ENCODE measurements around the gene HAUS8.
"Not testable (repeated sequence)": the region's sequence is repeated elsewhere in the genome, so short reads cannot be mapped to it uniquely, and the experiment has no call there.

The HAUS8 gene, protein sequence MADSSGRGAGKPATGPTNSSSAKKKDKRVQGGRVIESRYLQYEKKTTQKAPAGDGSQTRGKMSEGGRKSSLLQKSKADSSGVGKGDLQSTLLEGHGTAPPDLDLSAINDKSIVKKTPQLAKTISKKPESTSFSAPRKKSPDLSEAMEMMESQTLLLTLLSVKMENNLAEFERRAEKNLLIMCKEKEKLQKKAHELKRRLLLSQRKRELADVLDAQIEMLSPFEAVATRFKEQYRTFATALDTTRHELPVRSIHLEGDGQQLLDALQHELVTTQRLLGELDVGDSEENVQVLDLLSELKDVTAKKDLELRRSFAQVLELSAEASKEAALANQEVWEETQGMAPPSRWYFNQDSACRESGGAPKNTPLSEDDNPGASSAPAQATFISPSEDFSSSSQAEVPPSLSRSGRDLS

DNA sequence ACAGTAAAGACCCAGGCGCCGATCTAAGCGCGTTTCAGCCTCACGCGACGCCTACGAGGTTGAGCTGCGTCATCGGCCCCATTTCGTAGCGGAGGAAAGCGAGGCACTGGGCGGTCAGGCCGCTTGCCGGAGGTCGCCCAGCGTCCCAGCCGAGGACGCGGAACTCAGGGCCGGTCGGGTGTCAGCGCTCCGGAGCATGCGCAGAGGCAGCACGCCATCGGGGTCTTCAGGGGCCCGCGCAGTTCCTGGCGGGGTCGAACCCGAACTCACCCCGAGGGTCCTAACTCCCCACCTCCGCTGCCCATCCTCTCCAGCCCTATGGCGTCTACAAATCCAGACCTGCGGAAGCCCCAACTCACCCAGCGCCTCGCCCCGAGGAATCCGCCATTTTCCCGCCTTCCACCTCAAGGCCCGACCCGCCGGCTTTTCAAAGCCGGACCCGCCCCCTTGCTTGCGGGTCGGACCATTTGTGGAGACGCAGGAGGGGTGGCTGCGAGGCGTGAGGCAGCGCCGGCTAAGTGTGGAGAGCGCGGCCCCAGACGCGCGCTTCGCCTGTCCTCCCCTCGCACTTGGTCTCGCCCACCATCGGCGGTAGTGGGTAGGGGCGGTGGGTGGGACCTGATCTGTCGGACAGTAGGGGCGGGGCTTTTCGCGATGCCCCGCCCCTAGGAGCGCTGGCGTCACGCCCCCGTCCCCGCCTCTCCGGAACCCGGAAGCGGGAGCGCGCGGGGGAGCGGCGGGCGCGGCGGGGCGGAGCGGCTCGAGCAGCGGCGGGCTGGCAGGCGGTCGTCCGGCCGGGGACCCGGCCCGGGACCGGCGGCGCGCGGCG, at the start of gene HAUS8, which contains the start of gene MYO9B:
Gene HAUS8 (minus strand): TSS at position 418 of the 829 bp plus-strand sequence. CDS start 30 bp downstream, at position 388.
Gene MYO9B (plus strand): TSS at position 743 of the 829 bp plus-strand sequence. CDS start 25,941 bp downstream, outside the sequence.
- peak; percentile 99 for DNase-seq

- no peak for DNase-seq
Measured at GRCh38 chr19:17124025-17124424, 48.8 kb upstream of the HAUS8 start.

DNA sequence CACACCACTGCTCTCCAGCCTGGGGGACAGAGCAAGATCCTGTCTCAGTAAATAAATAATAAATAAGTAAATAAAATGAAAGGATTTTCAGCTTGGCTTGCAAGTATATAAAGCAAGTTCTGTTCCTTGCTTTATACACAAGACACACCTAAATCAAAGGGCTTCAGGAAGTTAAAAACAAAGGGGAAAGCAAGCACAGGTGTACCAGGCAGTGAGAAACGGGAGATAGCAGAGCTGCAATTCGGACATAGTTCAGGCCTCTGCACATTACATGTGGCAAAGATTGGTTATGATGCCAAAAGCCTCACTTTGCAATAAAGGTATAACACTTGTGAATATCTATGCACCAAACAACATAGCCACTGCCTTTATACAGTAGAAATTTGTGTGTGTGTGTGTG, 47.8 kb upstream of the HAUS8 start:
- DNase-seq, result no peak

DNA sequence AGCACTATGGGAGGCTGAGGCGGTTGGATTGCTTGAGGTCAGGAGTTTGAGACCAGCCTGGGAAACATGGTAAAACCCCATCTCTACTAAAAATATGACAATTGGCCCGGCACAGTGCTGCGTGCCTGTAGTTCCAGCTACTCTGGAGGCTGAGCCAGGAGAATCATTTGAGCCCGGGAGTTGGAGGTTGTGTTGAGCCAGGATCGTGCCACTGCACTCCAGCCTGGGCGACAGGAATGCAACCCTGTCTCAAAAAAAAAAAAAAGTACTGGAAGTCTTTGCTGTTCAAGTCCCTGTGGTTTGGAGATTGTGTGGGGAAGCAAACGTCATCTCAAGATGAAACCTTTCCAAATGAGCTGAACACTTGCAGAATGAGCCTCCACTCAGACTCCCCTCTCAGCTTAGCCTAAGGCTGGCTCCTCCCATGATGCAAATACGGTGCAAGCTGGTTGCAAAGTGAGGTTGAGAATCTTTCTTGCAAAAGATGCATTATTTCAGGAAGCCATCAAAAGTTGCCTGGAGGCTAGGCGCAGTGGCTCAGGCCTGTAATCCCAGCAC, 46.6 kb upstream of the HAUS8 start:
- no peak for DNase-seq

- DNase-seq, result no peak
Measured at GRCh38 chr19:17118957-17119356, 43.7 kb upstream of the HAUS8 start.

- no peak for DNase-seq
Measured at GRCh38 chr19:17116996-17117702, 41.9 kb upstream of the HAUS8 start.

GRCh38 chr19:17114414-17114831, 39.2 kb upstream of the HAUS8 start:
- DNase-seq, result no peak

GRCh38 chr19:17113127-17113785, 38.0 kb upstream of the HAUS8 start:
- no peak for DNase-seq

DNA sequence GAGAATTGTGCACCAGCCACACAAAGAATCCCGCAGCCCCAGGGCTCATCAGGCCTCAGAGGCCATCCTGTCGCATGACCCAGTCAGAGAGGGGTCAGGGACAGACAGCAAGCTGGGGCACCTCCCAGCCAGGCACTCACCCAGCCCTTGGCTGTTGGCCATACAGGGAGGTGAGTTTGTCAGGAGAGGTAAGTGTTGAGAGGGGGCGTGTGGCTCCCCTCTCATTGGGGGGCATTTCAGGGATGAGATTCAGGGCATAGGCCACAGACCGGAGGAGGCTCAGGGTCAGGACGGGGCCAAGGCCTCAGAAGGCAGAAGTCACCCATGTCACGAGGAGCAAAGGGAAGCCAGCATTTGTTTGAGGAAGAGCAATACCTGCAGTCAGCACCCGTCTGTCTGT, 37.4 kb upstream of the HAUS8 start:
- DNase-seq, result no peak

DNA sequence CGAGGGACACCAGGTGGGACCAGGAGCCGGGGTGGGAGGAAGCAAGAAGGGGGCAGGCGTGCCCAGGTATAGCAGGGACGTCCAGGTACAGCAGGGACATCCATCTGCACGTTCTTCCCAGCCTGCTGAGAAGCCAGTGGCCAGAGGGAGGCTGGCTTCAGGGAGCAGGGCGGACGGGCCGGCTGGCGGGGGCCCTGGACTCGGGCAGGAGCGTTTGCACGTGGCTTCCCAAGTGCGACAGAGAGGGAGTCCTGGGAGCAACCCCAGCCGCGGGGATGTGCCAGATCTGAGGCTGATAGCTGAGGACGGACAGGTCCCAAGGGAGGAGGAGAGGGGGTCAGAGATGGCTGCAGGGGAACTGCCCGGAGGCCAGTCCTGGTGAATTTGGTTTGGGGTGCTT, 37.0 kb upstream of the HAUS8 start:
- DNase-seq, result no peak

DNA sequence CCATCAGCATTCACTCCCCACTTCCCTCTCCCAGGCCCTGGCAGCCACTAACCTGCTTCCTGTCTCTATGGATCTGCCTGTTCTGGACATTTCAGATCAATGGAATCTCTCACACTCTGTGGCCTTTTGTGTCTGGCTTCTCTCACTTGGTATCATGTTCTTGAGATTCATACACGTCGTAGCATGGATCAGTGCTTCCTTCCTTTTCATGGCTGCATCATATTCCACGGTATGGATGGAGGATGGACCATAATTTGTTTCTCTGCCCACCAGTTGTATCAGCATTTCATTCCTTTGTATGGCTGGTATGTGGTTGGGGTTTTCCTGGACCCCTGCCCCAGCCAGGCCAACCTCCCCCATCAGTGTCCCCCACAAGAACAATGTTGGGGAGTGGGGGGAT, 36.5 kb upstream of the HAUS8 start:
- DNase-seq, result no peak

DNA sequence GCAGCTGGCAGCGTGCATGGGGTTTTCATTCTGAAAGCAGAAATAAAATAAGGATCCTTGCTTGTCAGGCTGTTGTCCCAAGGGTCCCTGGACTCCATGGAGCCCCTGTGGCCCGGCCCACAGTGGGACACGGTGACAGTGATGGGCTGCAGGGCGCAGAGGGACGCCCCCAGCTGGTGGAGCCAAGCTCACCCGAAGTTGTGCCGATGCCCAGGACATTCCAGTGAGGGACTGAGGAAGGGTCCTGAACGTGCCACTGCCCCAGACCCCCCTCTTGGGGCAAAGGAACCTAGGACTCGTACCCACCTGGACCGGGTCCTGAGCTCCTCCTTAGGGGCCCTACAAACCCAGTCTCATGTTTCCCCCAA, 35.3 kb upstream of the HAUS8 start:
- no peak for DNase-seq

DNA sequence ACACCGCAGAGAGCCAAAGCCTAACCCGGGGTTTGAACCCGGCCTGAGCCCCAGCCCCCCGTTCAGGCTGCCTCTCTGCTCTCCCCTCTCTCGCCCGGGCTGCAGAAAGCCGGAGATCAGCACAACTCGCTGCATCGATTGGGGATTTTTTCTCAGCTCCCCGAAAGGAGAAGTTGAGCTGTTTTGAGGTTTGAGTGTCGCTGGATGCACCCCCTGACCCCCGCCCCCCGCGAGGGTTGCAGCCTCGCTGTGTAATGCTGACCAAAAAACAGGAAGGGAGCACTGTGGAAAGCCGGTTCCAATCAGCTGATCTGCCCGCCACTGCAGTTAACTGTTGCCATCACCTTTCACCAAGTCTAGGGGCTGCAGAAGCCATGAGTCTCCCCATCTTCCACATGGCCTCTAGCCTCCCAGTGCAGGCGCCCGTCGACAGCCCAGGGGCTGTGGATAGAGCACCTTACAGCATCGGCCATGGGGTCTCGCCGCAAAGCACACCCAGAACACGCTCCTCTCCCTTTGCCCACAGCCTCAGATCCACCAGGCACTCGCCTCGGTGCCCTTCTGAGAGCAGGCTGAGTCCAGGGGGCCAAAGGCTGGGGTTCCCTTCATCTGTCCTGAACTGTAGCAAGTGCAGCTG, 34.8 kb upstream of the HAUS8 start:
- no peak for DNase-seq

DNA sequence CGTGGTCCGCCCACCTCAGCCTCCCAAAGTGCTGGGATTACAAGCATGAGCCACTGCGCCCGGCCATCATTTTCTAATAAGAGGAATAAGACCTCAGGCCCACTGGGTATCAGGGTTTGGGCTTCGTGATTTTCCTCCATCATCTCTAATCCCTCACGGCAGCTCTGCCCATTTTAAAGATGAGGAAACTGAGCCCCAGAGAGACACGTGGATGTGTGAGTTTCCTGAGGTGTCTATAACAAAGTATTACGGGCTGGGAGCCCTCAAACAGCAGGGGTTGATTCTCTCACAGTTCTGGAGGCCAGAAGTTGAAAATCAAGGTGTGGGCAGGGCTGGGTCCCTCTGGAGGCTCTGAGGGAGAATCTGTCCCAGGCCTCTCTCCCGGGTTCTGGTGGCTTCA, 34.0 kb upstream of the HAUS8 start:
- DNase-seq, result no peak

DNA sequence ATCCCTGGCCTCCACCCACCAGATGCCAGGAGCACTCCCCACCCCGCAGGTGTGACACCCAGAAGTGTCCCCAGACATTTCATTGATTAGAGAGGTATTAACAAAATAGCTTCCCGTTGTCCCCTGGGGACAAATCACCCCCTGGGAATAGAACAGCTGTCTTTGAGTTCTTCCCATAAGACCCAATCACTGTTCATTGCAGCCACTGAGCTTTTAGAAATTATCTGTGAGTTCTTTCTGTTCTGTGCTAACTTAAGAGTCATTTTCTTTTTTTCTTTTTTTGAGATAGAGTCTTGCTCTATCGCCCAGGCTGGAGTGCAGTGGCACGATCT, 33.2 kb upstream of the HAUS8 start:
- no peak for DNase-seq

DNA sequence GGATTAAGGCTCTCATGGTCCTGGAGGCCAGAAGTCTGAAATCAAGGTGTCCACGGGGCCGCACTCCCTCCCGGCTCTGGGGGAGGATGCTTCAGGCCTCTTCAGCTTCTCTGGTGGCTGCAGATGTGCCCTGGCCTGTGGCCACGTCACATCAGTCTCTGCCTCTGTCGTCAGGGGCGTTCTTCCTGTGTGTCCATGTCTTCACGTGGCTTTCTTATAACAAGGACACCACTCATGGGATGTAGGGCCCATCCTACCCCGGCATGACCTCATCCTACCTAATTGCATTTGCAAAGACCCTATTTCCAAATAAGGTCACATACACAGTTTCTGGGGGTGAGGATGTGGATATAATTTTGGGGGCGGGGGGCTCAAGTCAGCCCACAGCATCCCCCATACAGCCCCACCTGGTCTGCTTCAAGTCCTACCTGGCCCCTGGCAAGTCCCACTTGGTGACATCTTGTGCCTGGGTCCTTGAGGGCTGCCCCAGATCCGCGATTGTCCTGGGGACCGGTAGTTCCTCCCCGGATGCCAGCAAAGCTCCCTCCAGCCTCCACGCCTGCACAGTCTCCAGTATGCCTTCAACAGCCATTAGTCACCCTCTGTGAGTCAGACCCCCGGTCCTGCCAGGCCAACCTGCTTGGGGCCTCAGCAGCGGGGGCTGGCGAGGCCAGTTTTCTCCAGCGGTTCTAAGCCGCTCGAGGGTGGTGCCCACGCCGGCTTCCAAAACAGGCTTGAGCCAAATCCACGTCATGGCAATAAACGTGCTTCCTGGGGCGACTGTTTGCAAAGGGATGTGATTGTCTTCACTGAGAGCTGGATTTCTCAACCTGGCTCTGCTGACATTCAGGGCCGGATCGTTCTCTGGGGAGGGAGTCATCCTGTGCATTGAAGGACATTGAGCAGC, 32.5 kb upstream of the HAUS8 start:
- DNase-seq, result peak; percentile 53

DNA sequence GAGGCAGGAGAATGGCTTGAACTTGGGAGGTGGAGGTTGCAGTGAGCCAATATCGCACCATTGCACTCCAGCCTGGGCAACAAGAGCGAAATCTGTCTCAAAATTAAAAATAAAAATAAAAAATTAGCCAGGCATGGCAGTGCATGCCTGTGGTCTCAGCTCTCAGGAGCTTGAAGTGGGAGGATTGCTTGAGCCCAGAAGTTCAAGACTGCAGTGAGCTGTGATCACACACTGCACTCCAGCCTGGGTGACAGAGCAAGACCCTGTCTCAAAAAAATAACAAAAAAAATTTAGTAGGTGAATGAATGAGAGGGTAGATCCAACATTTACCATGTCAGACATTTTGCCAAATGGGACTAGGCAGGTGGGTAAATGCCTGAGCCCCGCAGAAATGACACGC, 31.7 kb upstream of the HAUS8 start:
- DNase-seq, result not testable (repeated sequence)

- no peak for DNase-seq
Measured at GRCh38 chr19:17105556-17105955, 30.3 kb upstream of the HAUS8 start.

DNA sequence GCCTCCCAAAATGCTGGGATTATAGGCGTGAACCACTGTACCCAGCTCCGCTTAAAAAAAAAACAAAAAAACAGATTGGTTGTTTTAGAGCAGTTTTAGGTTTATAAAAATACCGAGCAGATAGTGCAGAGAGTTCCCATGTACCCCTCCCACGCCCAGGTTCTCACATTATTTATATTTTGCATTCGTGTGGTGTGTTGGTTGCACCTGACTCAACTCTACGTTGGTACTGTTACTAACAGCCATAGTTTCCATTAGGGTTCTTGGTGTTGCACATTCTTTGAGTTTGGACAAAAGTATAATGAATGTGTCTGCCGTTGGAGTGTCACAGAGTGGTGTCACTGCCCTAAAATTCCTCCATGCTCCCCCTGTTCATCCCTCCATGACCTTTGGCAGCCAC, 29.4 kb upstream of the HAUS8 start:
- DNase-seq, result no peak

- DNase-seq, result no peak
Measured at GRCh38 chr19:17103177-17103576, 27.9 kb upstream of the HAUS8 start.

All from COR-L47 (cell line).